K562 (cell line): Measurements from ENCODE around the gene MIEF1. TPM values are rescaled to one million over a fixed set of nuclear protein-coding genes. Genes with fewer than 3 reads are reported as not detected.

Experiments used
- ATAC-seq: fragments of 200-7000 bp; cut with Tn5 transposase; 3 replicates; pipeline ENCODE4 v1.9.1; 2020; ENCODE audit warnings: moderate library complexity
- BruUV-seq: library from RNA; stranded (reverse); fragments of 400-500 nt; replicated peaks from 2 replicates; lab custom pipeline; 2021; lab: Mats Ljungman, UMichigan
- CTCF ChIA-PET: fragments of 300-600 bp; formaldehyde crosslinking; extraction: SDS; loops from one replicate; lab custom pipeline; 2021; ENCODE audit warnings: low intra/inter-chr PET ratio; lab: Yijun Ruan, JAX
- POLR2A ChIA-PET: fragments of 300-600, 350-650 bp; sonication (Branson Sonifier 250); formaldehyde crosslinking; extraction: SDS; loops from one replicate; lab custom pipeline; 2021; ENCODE audit warnings: antibody characterized with exemption, inconsistent platforms; lab: Yijun Ruan, JAX
- DNase-seq, 4 experiments: peaks; one replicate each; pipeline versions ENCODE4 v3.0.0 to v3.0.0-alpha.2; 2011 to 2018; ENCODE audit warnings: low spot score in 3 of 4, mixed read lengths in 3 of 4; ENCODE audit errors: extremely low read depth in 1 of 4
- FAIRE-seq: peaks from 2 replicates; lab custom pipeline; 2011; peaks lifted over from hg19 to GRCh38; lab: Jason Lieb, UNC
- H2AFZ ChIP-seq: 2 replicates; pipeline ENCODE4 v1.6.0; 2011; ENCODE audit warnings: low read depth, low read length, control low read depth, inconsistent platforms
- H3K27ac ChIP-seq: fragments of 200-600 bp; 3 replicates; pipeline ENCODE4 v1.8.0; 2011; ENCODE audit warnings: low read depth, mild to moderate bottlenecking, control low read depth, inconsistent platforms, low read length, moderate library complexity, mixed read lengths; ENCODE audit errors: extremely low read depth
- H3K27me3 ChIP-seq, 2 experiments: fragments of 300-600 bp in 1 of 2; 2 replicates in 1 of 2; 3 replicates in 1 of 2; pipeline versions ENCODE4 v1.6.0 to v1.8.0; 2011; ENCODE audit warnings: inconsistent platforms in 2 of 2, low read length in 2 of 2, mild to moderate bottlenecking in 1 of 2, mixed read lengths in 1 of 2, moderate library complexity in 1 of 2; ENCODE audit not compliant: control insufficient read depth in 2 of 2, insufficient read depth in 2 of 2
- H3K36me3 ChIP-seq: fragments of 300-600 bp; 3 replicates; pipeline ENCODE4 v1.8.0; 2011; ENCODE audit warnings: mild to moderate bottlenecking, low read length, inconsistent platforms; ENCODE audit not compliant: control insufficient read depth, insufficient read depth
- H3K4me1 ChIP-seq, 2 experiments: fragments of 200-600 bp in 1 of 2; replicated peaks in 1 of 2; 2 replicates in 1 of 2; 3 replicates in 1 of 2; pipeline versions ENCODE4 v1.5.1 to v1.8.0; 2011; ENCODE audit warnings: inconsistent platforms in 2 of 2, low read length in 2 of 2, mild to moderate bottlenecking in 1 of 2, mixed read lengths in 1 of 2, moderate library complexity in 1 of 2; ENCODE audit not compliant: control insufficient read depth in 2 of 2, insufficient read depth in 2 of 2
- H3K4me2 ChIP-seq: 2 replicates; pipeline ENCODE4 v1.6.1; 2011; ENCODE audit warnings: low read length, control low read depth, inconsistent platforms, mixed read lengths; ENCODE audit not compliant: insufficient read depth
- H3K4me3 ChIP-seq: fragments of 200-600 bp; sonication (generic), shearing (Covaris generic); 2 replicates; pipeline ENCODE4 v1.5.1; 2016; ENCODE audit warnings: control low read depth, inconsistent platforms
- H3K79me2 ChIP-seq: fragments of 200-600 bp; 3 replicates; pipeline ENCODE4 v1.8.0; 2011; ENCODE audit warnings: low read length, inconsistent platforms; ENCODE audit not compliant: control insufficient read depth, insufficient read depth
- H3K9ac ChIP-seq, 2 experiments: 2 replicates each; pipeline versions ENCODE4 v1.6.0 to v1.6.1; 2011; ENCODE audit warnings: low read depth in 2 of 2, low read length in 2 of 2, control low read depth in 1 of 2, inconsistent platforms in 1 of 2, mild to moderate bottlenecking in 1 of 2, mixed read lengths in 1 of 2; ENCODE audit not compliant: insufficient read depth in 1 of 2
- H3K9me1 ChIP-seq: one replicate; pipeline ENCODE4 v1.6.0; 2011; ENCODE audit warnings: inconsistent platforms, mild to moderate bottlenecking, low read length, moderate library complexity; ENCODE audit not compliant: control insufficient read depth, insufficient read depth
- H3K9me3 ChIP-seq: replicated peaks from 2 replicates; pipeline ENCODE4 v1.5.1; 2011; ENCODE audit warnings: low read depth, low read length, inconsistent platforms; ENCODE audit not compliant: control insufficient read depth, insufficient read depth
- H4K20me1 ChIP-seq: replicated peaks from 2 replicates; pipeline ENCODE4 v1.6.1; 2011; ENCODE audit warnings: low read length, inconsistent platforms, mixed read lengths; ENCODE audit not compliant: control insufficient read depth, insufficient read depth
- BCL6 ChIP-seq: fragments of 250-450 bp; sonication (Bioruptor Pico); IDR thresholded peaks from 2 replicates; pipeline ENCODE4 v1.4.0; 2020
- CBX2 ChIP-seq: fragments of 200-600 bp; sonication (generic); IDR thresholded peaks from one replicate; pipeline ENCODE4 v1.6.1; 2012; ENCODE audit warnings: mild to moderate bottlenecking, low read length, inconsistent platforms; ENCODE audit not compliant: insufficient read depth, poor library complexity, severe bottlenecking
- CTBP1 ChIP-seq: fragments of 450-650 bp; IDR thresholded peaks from 2 replicates; pipeline ENCODE4 v1.6.1; 2016; ENCODE audit warnings: borderline replicate concordance
- ILF3 ChIP-seq: fragments of 450-650 bp; IDR thresholded peaks from 2 replicates; pipeline ENCODE4 v1.6.1; 2018; ENCODE audit warnings: antibody characterized with exemption, mild to moderate bottlenecking, moderate library complexity, borderline replicate concordance
- IRF9 ChIP-seq: fragments of 450-650 bp; IDR thresholded peaks from 2 replicates; pipeline ENCODE4 v1.6.1; 2016; ENCODE audit warnings: missing biosample characterization, missing genetic modification characterization
- LEF1 ChIP-seq: fragments of 450-650 bp; IDR thresholded peaks from 2 replicates; pipeline ENCODE4 v1.6.1; 2016; ENCODE audit warnings: mild to moderate bottlenecking
- MAX ChIP-seq: sonication (generic); formaldehyde crosslinking; IDR thresholded peaks from 2 replicates; pipeline ENCODE4 v1.9.0; 2022; ENCODE audit warnings: mild to moderate bottlenecking, missing genetic modification reagents
- MCM2 ChIP-seq: fragments of 450-650 bp; IDR thresholded peaks from 2 replicates; pipeline ENCODE4 v1.6.1; 2017; ENCODE audit warnings: low read depth, mild to moderate bottlenecking
- RAD51 ChIP-seq: fragments of 450-650 bp; IDR thresholded peaks from 2 replicates; pipeline ENCODE4 v1.7.1; 2016; ENCODE audit warnings: low read depth, mild to moderate bottlenecking, borderline replicate concordance
- SMC3 ChIP-seq: conservative IDR thresholded peaks from 2 replicates; pipeline ENCODE4 v1.6.1; 2011; ENCODE audit warnings: low read depth, low read length, improper control_type of control experiment; ENCODE audit not compliant: insufficient read depth
- TAF7 ChIP-seq: fragments of 450-650 bp; IDR thresholded peaks from 2 replicates; pipeline ENCODE4 v1.6.1; 2016; ENCODE audit warnings: missing genetic modification characterization, missing compliant biosample characterization
- ZNF124 ChIP-seq: sonication (generic); formaldehyde crosslinking; IDR thresholded peaks from 2 replicates; pipeline ENCODE4 v1.8.1; 2022; ENCODE audit warnings: missing genetic modification reagents
- ZNF134 ChIP-seq: fragments of 250-450 bp; sonication (Bioruptor Pico); conservative IDR thresholded peaks from 2 replicates; pipeline ENCODE4 v1.4.0; 2020
- ZNF140 ChIP-seq: fragments of 250-450 bp; sonication (Bioruptor Pico); IDR thresholded peaks from 2 replicates; pipeline ENCODE4 v1.8.0; 2021; ENCODE audit warnings: moderate library complexity, mild to moderate bottlenecking, inconsistent platforms
- ZSCAN32 ChIP-seq: fragments of 450-650 bp; formaldehyde crosslinking; IDR thresholded peaks from 2 replicates; pipeline ENCODE4 v1.4.0; 2020; ENCODE audit warnings: mild to moderate bottlenecking, moderate library complexity
- WGBS: fragments of 100-300 bp; shearing (Covaris generic); methylation state at CpG from one replicate; pipeline ENCODE4 v1.1.6; 2016; ENCODE audit warnings: low coverage, mixed read lengths; ENCODE audit not compliant: insufficient coverage; ENCODE audit errors: missing lambda C conversion rate; 5-methylcytosine and 5-hydroxymethylcytosine counted together
- in situ Hi-C: fragments of 300-500 bp; cut with MboI; formaldehyde crosslinking; loops from 4 replicates; pipeline ENCODE4 v1.15.0; 2018; ENCODE audit warnings: inconsistent platforms, mixed read lengths
- intact Hi-C: fragments of 100-400 bp; cut with micrococcal nuclease; formaldehyde crosslinking; loops from 2 replicates; pipeline ENCODE4 v1.14.2; 2022
- polyA plus RNA-seq, 8 experiments: library from polyadenylated mRNA; depleted of rRNA in 4 of 8; stranded (reverse) in 5 of 8; unstranded in 3 of 8; fragments of >200 nt; fragmentation: Nextera tagmentation in 2 of 8; fragmentation: Illumina TruSeq in 1 of 8; extraction: Ambion mirVana in 2 of 8; extraction: Trizol in 1 of 8; gene quantifications; 2 replicates each; pipeline versions ENCODE4 v1.2.1 to v1.2.3, GENCODE V29; 2011 to 2014; ENCODE audit warnings: inconsistent platforms in 1 of 8, missing spikeins in 1 of 8
- total RNA-seq, 7 experiments: library from RNA; depleted of rRNA in 6 of 7; stranded (reverse); fragments of >200 nt in 6 of 7; fragmentation: Illumina TruSeq in 2 of 7; extraction: Trizol in 2 of 7; gene quantifications; 2 replicates each; pipeline versions ENCODE4 v1.2.1 to v1.2.3, GENCODE V29; 2011 to 2021; ENCODE audit warnings: low replicate concordance in 1 of 7
- TF ChIP-seq, protein P1 (sequence below): fragments of 250-450 bp; sonication (Bioruptor Pico); IDR thresholded peaks from 2 replicates; pipeline ENCODE4 v1.8.0; 2022; ENCODE audit warnings: moderate library complexity, mild to moderate bottlenecking, inconsistent platforms
- TF ChIP-seq, protein P2 (sequence below): IDR thresholded peaks from 2 replicates; pipeline ENCODE4 v1.6.1; 2011; ENCODE audit not compliant: insufficient read length; ENCODE audit errors: extremely low read depth

MIEF1 gene
- total and polyA plus RNA-seq, 9 of the 15 experiments (the other 6 are each of a cell fraction or from before 2014, with no cell fraction given) = 10.9 to 51.8 (median 25.5) TPM

DNA sequence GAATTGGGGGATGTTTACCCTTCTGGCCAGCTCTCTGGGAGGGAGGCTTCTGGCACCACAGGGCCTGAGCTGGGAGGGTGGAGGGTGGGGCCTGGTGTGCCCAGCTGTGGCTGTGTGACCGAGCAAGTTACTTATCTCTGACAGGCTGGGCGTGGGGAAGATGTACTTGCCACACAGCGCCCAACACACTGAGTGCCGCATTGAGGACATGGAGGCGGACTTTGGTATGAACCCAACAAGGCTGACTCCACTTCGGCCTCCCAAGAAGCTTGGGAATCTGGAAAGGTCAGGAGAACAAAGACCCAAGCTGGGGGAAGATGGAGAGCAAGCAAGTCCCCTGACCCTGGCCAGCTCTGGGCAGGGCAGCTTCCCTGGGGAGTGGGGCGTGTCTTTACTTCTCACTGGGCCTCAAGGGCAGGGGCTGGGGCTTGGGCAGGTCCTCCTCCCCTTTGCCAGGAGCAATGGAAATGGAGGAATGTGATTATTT lies 47.7 kb upstream of the MIEF1 start (continued):
- TF ChIP-seq, protein P1, sequence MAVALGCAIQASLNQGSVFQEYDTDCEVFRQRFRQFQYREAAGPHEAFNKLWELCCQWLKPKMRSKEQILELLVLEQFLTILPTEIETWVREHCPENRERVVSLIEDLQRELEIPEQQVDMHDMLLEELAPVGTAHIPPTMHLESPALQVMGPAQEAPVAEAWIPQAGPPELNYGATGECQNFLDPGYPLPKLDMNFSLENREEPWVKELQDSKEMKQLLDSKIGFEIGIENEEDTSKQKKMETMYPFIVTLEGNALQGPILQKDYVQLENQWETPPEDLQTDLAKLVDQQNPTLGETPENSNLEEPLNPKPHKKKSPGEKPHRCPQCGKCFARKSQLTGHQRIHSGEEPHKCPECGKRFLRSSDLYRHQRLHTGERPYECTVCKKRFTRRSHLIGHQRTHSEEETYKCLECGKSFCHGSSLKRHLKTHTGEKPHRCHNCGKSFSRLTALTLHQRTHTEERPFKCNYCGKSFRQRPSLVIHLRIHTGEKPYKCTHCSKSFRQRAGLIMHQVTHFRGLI = no peak
- no peak for TF ChIP-seq CBX2
- TF ChIP-seq MCM2 = no peak
- 0 out of 2 replicates have a peak, but pooled peaks have one; percentile 0 for TF ChIP-seq CTBP1

DNA sequence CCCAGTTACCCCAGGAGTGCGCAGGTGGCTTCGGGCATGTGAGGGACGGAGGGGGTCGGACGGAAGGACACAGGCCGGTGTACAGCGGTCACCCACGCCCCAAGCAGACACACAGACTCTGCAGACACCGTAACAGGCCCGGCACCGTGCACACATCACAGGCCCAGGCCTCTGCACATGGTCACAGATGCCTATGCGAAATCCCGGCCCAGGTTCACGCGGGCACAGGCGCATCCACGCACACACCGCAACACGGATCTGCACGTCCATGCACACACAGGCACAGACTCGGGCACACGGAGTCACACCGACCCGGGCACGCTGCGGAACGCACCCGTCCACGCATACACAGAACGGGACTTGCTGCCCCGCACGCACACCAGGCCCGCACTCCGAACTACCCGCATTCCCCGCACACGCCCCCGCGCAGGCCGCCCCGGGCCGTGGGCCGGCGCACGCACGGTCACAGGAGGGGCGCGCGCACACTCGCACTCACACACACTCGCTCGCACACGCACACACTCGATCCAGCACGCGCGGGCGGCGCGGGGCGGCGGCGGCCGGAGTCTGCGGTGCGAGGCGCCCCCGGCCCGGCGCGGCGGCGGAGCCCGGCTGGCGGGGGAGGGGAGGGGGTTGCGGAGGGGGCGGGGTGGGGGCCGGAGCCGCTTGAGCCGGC lies 45.4 kb upstream of the MIEF1 start, which contains the start of gene MGAT3:
MGAT3 (plus strand) TSS at position 491 of the 676 bp plus-strand sequence. CDS start 30,336 bp downstream, outside the sequence.
- POLR2A ChIA-PET = no interaction called here
- Histone ChIP-seq H3K9me3 (no peaks in the 10 kb centered on the region), H3K27ac (peak within 1 kb of the TSS; percentile 67; the same call in 2 of the 3 replicates), H3K4me3 (peak within 1 kb of the TSS; percentile 59), H3K27me3 (no peaks in the 10 kb centered on the region), H2AFZ (0 out of 2 replicates have a peak within 1 kb of the TSS, but pooled peaks have one; percentile 24), H3K9me1 (no peaks in the 10 kb centered on the region), H4K20me1 (no peaks in the 10 kb centered on the region), H3K4me2 (peak within 1 kb of the TSS; percentile 76), H3K79me2 (peaks cover 33% of the 10 kb centered on the region), H3K36me3 (no peaks in the 10 kb centered on the region), H3K9ac (peak within 1 kb of the TSS; percentile 68 to 93; a peak in 3 of 4 replicates), H3K4me1 (peaks cover 36 to 73% of the 10 kb centered on the region in 2 experiments; a peak in 4 of 5 replicates)
- ATAC-seq (no peak), FAIRE-seq (no peak), DNase-seq (no peak)
- WGBS = 60% methylated on average over 2 of the region's 80 CpGs
- in situ Hi-C loops (no loop called here), intact Hi-C loops (no loop called here)
- BruUV-seq = no TSS peak
- CTCF ChIA-PET = no interaction called here
- TF ChIP-seq IRF9 (tag) (no peak), ZNF124 (no peak), LEF1 (no peak), SMC3 (no peak), ZNF140 (no peak), BCL6 (CRISPR knock-in tag) (no peak), RAD51 (no peak), ZSCAN32 (no peak), ILF3 (no peak), TAF7 (tag) (no peak), ZNF134 (no peak), MAX (CRISPR knock-in tag) (peak; percentile 31)
- TF ChIP-seq, protein P2, sequence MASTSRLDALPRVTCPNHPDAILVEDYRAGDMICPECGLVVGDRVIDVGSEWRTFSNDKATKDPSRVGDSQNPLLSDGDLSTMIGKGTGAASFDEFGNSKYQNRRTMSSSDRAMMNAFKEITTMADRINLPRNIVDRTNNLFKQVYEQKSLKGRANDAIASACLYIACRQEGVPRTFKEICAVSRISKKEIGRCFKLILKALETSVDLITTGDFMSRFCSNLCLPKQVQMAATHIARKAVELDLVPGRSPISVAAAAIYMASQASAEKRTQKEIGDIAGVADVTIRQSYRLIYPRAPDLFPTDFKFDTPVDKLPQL = no peak
